GM12874 (cell line): Measurements from ENCODE around the gene CENPF.

Source experiments
- TF ChIP-seq, protein P1 (sequence below): IDR thresholded peaks from 2 replicates; pipeline ENCODE4 v1.5.1; 2011; ENCODE audit warnings: low read depth, mild to moderate bottlenecking, control low read depth, low read length, moderate library complexity; ENCODE audit not compliant: insufficient read depth

The CENPF gene

DNA sequence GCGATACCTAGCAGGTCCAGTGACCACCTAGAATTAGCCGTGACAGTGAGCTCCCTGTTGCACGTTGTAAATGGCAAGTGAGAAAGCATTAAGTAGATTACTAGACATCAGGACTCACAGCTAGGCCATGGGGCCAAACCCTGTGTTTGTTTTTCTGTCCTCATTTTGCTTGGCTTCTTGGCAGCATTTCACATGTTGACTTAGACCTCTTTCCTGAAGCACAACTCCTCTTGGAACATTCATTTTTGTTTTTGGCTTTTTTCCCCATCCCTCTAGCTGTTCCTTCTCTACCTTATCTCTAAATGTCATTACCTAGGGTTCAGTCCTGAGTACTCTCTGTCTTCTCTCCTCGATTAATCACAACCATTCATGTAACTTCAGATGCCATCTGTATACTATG, 34.7 kb upstream of the CENPF start:
- TF ChIP-seq, protein P1, sequence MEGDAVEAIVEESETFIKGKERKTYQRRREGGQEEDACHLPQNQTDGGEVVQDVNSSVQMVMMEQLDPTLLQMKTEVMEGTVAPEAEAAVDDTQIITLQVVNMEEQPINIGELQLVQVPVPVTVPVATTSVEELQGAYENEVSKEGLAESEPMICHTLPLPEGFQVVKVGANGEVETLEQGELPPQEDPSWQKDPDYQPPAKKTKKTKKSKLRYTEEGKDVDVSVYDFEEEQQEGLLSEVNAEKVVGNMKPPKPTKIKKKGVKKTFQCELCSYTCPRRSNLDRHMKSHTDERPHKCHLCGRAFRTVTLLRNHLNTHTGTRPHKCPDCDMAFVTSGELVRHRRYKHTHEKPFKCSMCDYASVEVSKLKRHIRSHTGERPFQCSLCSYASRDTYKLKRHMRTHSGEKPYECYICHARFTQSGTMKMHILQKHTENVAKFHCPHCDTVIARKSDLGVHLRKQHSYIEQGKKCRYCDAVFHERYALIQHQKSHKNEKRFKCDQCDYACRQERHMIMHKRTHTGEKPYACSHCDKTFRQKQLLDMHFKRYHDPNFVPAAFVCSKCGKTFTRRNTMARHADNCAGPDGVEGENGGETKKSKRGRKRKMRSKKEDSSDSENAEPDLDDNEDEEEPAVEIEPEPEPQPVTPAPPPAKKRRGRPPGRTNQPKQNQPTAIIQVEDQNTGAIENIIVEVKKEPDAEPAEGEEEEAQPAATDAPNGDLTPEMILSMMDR: no peak

DNA sequence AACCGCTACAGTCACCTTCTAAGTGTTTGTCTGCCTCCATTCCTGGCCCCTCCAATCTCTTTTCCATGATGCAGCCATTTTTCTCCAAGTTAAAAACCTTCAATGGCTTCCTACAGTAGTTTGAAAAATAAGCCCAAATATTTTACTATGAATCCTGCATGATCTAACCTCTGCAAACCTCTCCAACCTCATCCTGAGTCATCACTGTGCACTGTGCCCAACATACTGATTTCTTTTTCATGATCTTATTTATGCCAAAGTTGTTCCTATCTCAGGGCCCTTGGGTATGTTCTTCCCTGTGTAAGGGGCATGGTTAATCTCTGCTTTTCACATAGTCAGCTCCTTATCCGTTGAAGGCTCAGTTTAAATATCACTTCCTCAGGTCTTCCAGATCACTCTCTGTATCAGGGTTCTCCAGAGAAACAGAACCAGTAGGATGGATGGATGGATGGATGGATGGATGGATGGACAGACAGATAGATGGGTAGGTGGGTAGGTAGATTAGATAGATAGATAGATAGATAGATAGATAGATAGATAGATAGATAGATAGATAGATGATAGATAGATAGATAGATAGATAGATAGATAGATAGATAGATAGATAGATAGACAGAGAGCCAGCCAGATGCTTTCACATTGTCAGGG, 33.5 kb upstream of the CENPF start:
- TF ChIP-seq, protein P1: no peak

DNA sequence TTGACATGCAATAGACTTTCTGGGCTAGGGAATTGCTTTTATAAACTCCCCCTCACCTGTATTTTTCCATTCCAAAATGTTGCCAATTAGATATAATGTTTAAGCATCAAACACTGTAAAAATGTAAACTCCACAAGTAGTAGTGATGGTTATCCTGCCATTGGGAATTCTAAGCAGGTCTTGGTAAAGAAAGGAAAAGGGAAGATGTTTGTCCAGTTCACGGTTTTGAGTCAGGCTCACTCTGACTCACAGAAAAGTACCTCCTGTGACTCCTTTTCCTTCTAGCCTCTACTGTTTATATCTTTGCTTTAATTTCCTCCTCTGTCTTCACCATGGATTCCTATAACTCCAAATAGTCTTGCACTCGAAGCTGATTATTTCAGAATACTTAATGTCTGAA, 32.6 kb upstream of the CENPF start:
- TF ChIP-seq, protein P1: no peak

DNA sequence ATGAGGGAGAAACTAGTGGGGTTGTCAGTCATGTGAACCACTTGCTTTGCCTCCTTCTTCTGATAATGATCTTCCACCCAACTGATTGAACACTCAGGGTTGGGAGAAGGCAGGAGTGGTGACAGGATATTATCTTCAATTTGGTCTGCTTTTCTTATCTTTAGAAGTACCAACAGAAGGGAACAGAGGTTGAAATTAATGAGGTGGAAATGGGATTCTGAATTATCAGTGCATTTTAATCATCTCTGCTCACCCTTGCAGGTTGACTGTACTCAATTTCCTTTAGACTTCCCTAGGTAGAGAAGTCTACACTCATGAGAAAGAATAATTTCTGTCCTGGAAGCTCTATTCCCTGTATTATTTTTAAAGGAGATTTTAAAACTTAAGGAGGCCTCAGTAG, 31.7 kb upstream of the CENPF start:
- TF ChIP-seq, protein P1: no peak

DNA sequence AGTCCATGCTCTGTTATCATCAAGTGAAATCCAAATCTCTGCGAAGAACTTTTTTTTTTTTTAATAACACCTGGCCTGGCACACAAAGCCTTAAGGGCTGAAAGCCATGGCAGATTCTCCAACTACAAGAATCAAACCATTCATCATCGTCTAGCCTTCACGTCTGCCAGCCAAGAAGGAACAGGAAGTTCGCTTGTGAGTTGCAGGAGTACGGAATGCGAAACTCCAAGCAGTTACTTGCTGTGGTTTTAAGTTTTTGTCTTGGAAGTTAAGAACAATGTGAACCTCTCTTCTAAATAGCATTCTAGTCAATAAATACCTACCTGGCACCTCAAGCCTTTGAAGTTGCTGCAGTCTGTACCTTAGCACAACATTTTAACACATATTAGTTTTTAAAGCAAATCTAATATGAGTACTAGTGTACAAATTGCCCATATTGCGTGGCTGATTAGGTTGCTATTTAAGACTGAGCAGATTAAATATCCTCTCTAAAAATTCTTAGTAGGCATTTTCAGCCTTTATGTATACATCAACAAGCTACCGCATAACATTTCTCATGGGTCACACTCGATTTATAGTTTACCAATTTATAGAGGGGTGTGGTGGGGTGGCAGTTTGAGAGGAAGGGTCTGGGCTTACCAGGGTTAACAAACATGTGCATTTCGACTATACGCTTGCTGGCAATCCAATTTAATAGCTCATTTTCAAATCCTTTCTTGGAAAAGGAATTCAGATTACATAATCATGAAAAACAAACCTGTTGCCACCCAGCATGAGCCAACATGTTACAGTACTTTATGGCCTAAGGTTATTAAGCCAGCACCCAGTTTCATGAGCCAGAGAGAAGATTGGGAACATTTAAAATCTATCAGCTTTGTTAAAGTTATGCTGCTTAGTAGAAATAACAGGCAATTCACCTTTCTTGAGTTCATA, 29.3 kb upstream of the CENPF start:
- TF ChIP-seq, protein P1: no peak

DNA sequence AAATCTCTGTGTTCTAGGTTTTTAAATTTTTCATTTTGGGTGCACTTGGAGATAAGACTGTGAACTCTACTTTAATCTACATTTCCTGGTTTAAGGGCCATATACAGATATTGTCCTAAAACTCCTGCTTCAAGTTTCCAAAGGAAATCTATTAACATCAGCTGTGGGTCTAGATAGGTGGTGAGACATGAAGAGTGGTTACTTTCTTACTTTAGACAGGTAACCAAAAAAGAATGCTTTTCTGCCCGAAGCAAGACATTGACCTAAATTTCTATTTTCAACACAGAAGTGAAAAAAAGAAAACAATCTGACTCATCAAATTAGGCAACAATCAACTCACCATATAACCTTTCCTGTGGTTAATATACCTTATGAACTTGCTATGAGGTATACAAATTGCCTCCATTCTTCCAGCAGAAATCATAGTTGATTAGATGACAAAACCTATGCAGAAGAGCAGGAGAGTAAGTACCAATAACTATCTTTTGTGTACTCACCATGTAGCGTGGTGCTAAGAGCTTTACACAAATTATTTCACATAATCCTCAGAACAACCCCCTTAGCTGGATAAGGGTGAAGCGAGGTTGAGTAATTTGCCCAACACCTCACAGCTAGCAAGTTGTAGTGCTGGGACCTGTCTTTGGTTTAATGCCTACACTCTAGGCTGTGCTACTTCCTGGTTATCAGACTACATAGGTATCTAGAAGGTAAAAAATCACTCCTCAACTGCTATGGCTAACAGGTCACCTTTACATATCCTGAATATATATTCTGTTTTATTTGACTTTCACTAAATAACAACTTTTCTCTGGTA, 28.2 kb upstream of the CENPF start:
- TF ChIP-seq, protein P1: no peak

DNA sequence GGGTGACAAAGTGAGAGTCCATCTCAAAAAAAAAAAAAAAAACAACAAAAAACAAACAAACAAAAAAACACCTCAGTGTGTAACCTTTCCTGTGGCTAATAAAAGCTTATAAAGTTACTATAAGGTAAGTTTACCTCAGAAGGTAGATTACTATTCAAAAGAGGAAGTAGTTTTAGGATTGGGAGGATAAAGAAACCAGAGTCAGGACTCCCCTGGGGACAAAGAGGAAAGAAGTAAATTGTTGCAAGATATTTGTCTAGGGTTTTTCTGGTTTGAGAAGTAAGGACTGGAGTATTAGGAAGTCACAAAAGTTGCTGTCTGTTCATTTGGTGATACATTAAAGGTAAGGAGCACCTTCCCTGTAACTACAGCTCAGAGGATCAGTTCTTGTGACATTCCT, 23.8 kb upstream of the CENPF start:
- TF ChIP-seq, protein P1: no peak
